Vagina (tissue), 2 donors: ENCODE results near the gene PRKCQ.

Experiments
- POLR2A ChIP-seq, 2 donors: fragments of 450-650 bp; IDR thresholded peaks; one replicate each; pipeline ENCODE4 v1.6.1; 2017; ENCODE audit warnings: antibody characterized with exemption in 2 of 2, mild to moderate bottlenecking in 2 of 2, moderate library complexity in 2 of 2
- POLR2AphosphoS5 ChIP-seq, 2 donors: sonication (generic); formaldehyde crosslinking; IDR thresholded peaks; one replicate each; pipeline ENCODE4 v1.9.0; 2017; ENCODE audit warnings: antibody characterized with exemption in 2 of 2, mild to moderate bottlenecking in 2 of 2, low read depth in 1 of 2; ENCODE audit not compliant: insufficient read depth in 1 of 2
- TF ChIP-seq, protein P1 (sequence below), 3 experiments: fragments of 450-650 bp in 2 of 3; fragments of 200-600 bp in 1 of 3; sonication (generic) in 1 of 3; IDR thresholded peaks; one replicate each; pipeline ENCODE4 v1.5.1; 2017 to 2019; ENCODE audit warnings: antibody characterized with exemption in 3 of 3, mild to moderate bottlenecking in 2 of 3, moderate library complexity in 2 of 3

DNA sequence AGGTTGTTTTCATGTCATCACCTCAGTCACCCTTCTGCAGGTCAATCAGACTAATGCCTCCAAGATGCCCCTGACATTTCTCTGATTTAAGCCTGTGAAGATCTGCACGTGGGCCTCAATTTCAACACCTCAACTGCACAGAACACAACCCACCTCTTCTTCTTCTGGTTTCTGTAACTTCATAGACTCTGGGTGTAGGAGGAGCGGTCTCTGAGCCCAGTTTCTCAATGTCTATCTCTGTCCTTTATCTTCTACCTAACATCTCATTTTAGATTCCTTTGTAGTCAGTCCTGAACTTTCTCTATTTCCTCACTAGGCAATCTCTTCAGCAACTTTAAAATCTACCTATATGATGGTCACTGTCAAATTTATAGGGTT lies 85.6 kb downstream of the PRKCQ start:
- TF ChIP-seq, protein P1, sequence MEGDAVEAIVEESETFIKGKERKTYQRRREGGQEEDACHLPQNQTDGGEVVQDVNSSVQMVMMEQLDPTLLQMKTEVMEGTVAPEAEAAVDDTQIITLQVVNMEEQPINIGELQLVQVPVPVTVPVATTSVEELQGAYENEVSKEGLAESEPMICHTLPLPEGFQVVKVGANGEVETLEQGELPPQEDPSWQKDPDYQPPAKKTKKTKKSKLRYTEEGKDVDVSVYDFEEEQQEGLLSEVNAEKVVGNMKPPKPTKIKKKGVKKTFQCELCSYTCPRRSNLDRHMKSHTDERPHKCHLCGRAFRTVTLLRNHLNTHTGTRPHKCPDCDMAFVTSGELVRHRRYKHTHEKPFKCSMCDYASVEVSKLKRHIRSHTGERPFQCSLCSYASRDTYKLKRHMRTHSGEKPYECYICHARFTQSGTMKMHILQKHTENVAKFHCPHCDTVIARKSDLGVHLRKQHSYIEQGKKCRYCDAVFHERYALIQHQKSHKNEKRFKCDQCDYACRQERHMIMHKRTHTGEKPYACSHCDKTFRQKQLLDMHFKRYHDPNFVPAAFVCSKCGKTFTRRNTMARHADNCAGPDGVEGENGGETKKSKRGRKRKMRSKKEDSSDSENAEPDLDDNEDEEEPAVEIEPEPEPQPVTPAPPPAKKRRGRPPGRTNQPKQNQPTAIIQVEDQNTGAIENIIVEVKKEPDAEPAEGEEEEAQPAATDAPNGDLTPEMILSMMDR (IDR thresholded peaks at IDR 0.05): no peak
- TF ChIP-seq POLR2AphosphoS5 (IDR thresholded peaks at IDR 0.05; ENCODE audit: insufficient read depth in 1 of 2, low read depth in 1 of 2): no peak
- TF ChIP-seq POLR2A (IDR thresholded peaks at IDR 0.05): no peak
